NB4 (cell line): ENCODE results near the gene ALPG.
"Not testable (repeated sequence)": the region's sequence is repeated elsewhere in the genome, so short reads cannot be mapped to it uniquely, and the experiment has no call there.

Experiments used
- DNase-seq: peaks from one replicate; pipeline ENCODE4 v3.0.0; 2010; ENCODE audit warnings: low read depth
- H3K4me3 ChIP-seq: one replicate; pipeline ENCODE4 v1.5.1; 2011; ENCODE audit warnings: mild to moderate bottlenecking, low read depth, low read length, moderate library complexity
- MYC ChIP-seq: IDR thresholded peaks from 2 replicates; pipeline ENCODE4 v1.6.1; 2011; ENCODE audit warnings: low read depth, low read length
- POLR2A ChIP-seq: IDR thresholded peaks from 2 replicates; pipeline ENCODE4 v1.6.1; 2011; ENCODE audit warnings: mild to moderate bottlenecking; ENCODE audit not compliant: insufficient read length; ENCODE audit errors: extremely low read depth
- TF ChIP-seq, protein P1 (sequence below): IDR thresholded peaks from one replicate; pipeline ENCODE4 v1.5.1; 2012; ENCODE audit warnings: low read depth, low read length
- TF ChIP-seq, protein P2 (sequence below): IDR thresholded peaks from 2 replicates; pipeline ENCODE4 v1.6.1; 2011; ENCODE audit warnings: low read depth, low read length

The ALPG gene

DNA sequence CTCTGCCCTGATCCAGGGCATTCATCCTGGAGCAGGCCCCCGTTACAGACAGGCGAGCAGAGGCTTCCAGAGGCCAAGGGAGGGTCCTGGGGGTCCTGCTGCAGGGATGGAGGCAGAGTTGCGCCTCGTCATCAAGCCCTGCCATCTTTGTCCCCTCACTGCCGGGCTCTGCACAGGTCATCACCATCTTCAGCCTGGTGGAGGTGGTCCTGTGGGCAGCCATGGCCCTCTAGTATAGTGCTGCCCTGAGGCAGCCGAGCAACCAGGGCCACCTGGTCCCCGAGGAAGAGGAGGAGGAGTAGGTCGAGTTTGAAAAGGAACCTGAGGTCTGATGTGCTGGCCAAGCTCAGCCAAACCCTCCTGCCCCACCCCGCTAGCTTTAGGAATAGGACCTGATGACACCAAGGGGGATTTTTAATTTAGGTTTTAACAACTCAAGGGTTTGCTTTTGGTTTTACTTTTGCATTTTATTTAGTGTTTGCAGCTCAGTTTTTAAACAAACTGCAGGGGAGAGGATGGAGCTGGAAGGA is 40.5 kb downstream of the ALPG start:
- TF ChIP-seq MYC (no peak), POLR2A (no peak)
- TF ChIP-seq, protein P1, sequence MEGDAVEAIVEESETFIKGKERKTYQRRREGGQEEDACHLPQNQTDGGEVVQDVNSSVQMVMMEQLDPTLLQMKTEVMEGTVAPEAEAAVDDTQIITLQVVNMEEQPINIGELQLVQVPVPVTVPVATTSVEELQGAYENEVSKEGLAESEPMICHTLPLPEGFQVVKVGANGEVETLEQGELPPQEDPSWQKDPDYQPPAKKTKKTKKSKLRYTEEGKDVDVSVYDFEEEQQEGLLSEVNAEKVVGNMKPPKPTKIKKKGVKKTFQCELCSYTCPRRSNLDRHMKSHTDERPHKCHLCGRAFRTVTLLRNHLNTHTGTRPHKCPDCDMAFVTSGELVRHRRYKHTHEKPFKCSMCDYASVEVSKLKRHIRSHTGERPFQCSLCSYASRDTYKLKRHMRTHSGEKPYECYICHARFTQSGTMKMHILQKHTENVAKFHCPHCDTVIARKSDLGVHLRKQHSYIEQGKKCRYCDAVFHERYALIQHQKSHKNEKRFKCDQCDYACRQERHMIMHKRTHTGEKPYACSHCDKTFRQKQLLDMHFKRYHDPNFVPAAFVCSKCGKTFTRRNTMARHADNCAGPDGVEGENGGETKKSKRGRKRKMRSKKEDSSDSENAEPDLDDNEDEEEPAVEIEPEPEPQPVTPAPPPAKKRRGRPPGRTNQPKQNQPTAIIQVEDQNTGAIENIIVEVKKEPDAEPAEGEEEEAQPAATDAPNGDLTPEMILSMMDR: no peak
- TF ChIP-seq, protein P2, sequence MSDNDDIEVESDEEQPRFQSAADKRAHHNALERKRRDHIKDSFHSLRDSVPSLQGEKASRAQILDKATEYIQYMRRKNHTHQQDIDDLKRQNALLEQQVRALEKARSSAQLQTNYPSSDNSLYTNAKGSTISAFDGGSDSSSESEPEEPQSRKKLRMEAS: no peak
- no peak overlapping the region for H3K4me3 ChIP-seq
- no peak for DNase-seq

DNA sequence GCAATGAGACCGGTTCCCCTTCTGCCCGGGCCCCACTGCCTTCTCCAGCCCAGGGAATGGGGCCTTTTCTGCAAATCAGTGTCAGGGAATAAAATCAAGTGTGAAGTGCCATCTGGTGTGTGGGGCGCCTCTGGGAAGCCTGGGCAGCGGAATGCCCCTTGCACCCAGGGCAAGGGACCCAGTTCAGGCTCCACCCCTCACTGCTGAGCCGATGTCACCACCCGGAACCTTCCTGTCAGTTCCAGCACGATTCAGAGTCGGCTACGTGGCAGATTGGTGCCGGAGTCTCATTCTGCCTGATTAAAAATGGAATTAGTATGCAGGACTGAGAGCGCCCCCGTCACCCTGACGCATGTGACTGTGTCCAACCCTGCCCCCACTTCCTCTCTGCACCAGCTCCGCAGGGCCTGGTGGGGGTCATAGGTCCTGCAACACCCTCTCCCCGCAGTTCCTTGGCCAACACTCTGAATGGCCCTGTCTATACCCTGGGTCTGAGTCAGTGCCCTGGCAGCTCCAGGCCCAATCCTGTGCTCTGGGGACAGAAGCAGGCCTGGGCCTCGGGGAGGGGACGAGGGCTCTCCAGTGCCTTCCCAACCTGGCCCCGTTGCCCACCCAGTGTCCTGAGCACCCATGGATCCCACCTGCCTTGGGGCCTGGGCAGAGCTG is 41.1 kb downstream of the ALPG start:
- no peak overlapping the region for H3K4me3 ChIP-seq
- TF ChIP-seq, protein P1: no peak
- TF ChIP-seq, protein P2: no peak
- TF ChIP-seq POLR2A: no peak
- no peak for TF ChIP-seq MYC
- DNase-seq: no peak

DNA sequence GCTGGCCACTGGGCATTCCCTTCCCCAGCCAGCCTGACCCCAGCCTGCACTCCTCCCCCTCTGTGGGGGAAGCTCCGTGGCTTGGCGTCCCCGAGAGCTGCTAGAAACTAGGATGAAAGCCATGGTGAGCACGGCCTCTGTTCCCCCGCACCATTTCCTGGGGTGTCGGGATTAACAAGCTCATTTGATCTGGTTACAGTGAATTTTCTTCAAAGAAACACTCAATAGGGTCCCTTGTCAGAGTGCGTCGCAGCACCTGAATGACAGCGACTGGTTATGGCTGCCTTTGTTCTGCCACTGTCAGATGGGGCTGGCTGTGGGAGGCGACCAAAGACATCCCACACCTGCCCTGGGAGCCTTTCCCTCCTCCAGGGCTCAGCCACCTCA is 41.7 kb downstream of the ALPG start:
- TF ChIP-seq, protein P2: no peak
- TF ChIP-seq POLR2A: no peak
- TF ChIP-seq MYC: no peak
- TF ChIP-seq, protein P1: no peak
- H3K4me3 ChIP-seq: no peak overlapping the region
- no peak for DNase-seq

DNA sequence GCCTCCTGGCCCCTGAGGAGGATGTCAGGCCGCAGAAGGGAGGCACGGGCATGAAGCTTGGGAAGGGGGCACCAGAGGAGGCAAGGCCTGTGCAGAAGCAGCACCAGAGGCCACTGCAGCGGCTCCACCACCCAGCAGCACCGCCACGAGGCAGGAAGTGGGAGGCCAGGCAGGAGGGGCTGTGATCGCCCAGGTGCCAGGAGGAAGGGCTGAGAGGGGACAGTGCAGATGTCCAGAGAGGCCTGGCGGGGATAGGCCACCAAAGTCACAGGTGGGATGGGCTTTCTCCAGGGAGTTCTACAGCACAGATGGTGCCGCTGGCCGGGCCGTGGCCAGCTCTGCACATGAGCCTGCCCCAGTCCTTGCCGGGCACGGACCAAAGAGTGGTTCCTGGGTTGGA is 43.3 kb downstream of the ALPG start:
- no peak for DNase-seq
- TF ChIP-seq POLR2A: no peak
- no peak for TF ChIP-seq MYC
- TF ChIP-seq, protein P2: no peak
- H3K4me3 ChIP-seq: no peak overlapping the region

DNA sequence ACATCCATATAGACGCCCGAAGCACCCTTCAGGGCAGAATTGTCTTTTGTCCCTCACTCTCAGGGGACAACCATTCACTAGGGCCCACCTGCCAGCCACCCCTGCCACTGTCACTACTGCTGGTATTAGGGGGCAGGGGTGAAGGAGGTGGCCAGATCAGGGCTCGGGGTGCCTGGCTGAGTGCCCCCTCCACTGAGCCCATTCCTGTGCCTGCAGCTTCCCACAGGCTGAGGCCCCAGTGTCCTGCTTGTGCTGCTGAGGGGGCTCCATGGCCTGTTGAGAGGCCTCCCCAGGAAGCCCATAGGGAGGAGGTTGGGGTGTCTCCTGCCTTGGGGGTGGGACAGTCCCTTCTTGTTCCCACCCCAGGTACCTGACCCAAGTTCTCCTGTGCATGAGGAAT is 45.0 kb downstream of the ALPG start:
- DNase-seq, H3K4me3 ChIP-seq: not testable (repeated sequence)

DNA sequence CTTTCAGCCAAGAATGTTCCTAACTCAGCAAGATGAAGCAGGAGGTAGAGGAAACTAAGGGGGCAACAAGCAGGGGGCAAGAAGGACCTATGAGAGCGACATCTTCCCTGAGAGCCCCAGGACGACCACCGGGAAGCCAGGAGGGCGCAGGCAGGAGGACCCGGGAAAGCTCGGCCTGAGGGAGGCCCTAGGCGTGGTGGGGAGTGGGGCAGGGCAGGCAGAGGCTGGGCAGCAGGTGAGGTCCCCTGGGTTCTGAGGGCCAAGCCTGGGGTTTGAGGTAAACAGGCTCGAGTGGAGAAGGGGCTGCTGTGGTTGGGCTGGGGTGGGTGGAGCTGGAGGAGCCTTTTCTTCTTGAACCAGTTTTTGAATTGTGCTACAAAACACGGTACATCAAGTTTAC is 48.0 kb downstream of the ALPG start:
- no peak for DNase-seq
- H3K4me3 ChIP-seq: no peak overlapping the region
- TF ChIP-seq MYC (no peak), POLR2A (no peak)
- TF ChIP-seq, protein P2: no peak
- TF ChIP-seq, protein P1: no peak
